OCI-LY3 (cell line): Measurements from ENCODE around the gene WDR11.

Experiments used
- CTCF ChIP-seq: fragments of 200-600, 300-600 bp; sonication (generic); IDR thresholded peaks from 2 replicates; pipeline ENCODE4 v1.5.1; 2014; ENCODE audit warnings: antibody characterized with exemption, low read length, low read depth
- EZH2phosphoT487 ChIP-seq: fragments of 200-600 bp; shearing (Covaris generic); IDR thresholded peaks from 2 replicates; pipeline ENCODE4 v1.6.1; 2018; ENCODE audit warnings: antibody characterized with exemption, mixed run types, low read depth

- TF ChIP-seq CTCF (peak; percentile 71), EZH2phosphoT487 (no peak)
These were observed 91.7 kb downstream of the WDR11 start for GRCh38 chr10:120942806-120943413.
